Kidney (tissue), 14 donors: ENCODE measurements around the gene MTHFSD. TPM values are rescaled to one million over a fixed set of nuclear protein-coding genes. Genes with fewer than 3 reads are reported as not detected.
A peak's percentile ranks its signal among the peaks of the same experiment; 100 is the strongest.

Source experiments
- DNase-seq, 5 donors: peaks; one replicate each; pipeline ENCODE4 v3.0.0-alpha.2; 2013 to 2020
- FAIRE-seq: peaks from 2 replicates; lab custom pipeline; 2012; peaks lifted over from hg19 to GRCh38; lab: Jason Lieb, UNC
- H3K27ac ChIP-seq, 2 donors: one replicate each; pipeline ENCODE4 v1.7.0; 2013; ENCODE audit warnings: low read depth in 2 of 2, low read length in 2 of 2, inconsistent platforms in 1 of 2
- H3K27me3 ChIP-seq: one replicate; pipeline ENCODE4 v1.7.1; 2013; ENCODE audit warnings: low read length, inconsistent platforms; ENCODE audit not compliant: control insufficient read depth, insufficient read depth
- H3K36me3 ChIP-seq, 3 donors: one replicate each; pipeline versions ENCODE4 v1.7.0 to v1.7.1; 2013; ENCODE audit warnings: low read length in 3 of 3, control low read depth in 1 of 3, inconsistent platforms in 1 of 3; ENCODE audit not compliant: insufficient read depth in 3 of 3, control insufficient read depth in 2 of 3
- H3K4me1 ChIP-seq, 3 donors: one replicate each; pipeline versions ENCODE4 v1.7.0 to v1.7.1; 2013; ENCODE audit warnings: low read length in 3 of 3, inconsistent platforms in 1 of 3, low read depth in 1 of 3; ENCODE audit not compliant: control insufficient read depth in 2 of 3, insufficient read depth in 2 of 3
- H3K4me3 ChIP-seq, 3 donors: one replicate each; pipeline versions ENCODE4 v1.7.0 to v1.8.1; 2013; ENCODE audit warnings: low read length in 3 of 3, control low read depth in 1 of 3, inconsistent platforms in 1 of 3
- H3K9ac ChIP-seq, 3 donors: one replicate each; pipeline versions ENCODE4 v1.7.0 to v1.7.1; 2013; ENCODE audit warnings: low read length in 3 of 3, control low read depth in 1 of 3, inconsistent platforms in 1 of 3
- H3K9me3 ChIP-seq, 3 donors: one replicate each; pipeline versions ENCODE4 v1.7.0 to v1.7.1; 2013; ENCODE audit warnings: low read length in 3 of 3, control low read depth in 1 of 3, inconsistent platforms in 1 of 3; ENCODE audit not compliant: control insufficient read depth in 2 of 3, insufficient read depth in 1 of 3
- CTCF ChIP-seq: IDR thresholded peaks from 3 replicates; pipeline ENCODE4 v1.5.1; 2012; ENCODE audit warnings: mild to moderate bottlenecking, moderate library complexity, borderline replicate concordance; ENCODE audit not compliant: insufficient read depth; ENCODE audit errors: extremely low read depth
- intact Hi-C: fragments of 100-400 bp; cut with DNase I; formaldehyde crosslinking; loops from one replicate; pipeline ENCODE4 v1.11.1; 2022
- polyA plus RNA-seq: library from polyadenylated mRNA; stranded (reverse); fragments of 350-450 nt; fragmentation: Illumina TruSeq; extraction: RNeasy Lipid Tissue Mini Kit (QIAGEN cat#74804); gene quantifications from one replicate; pipeline ENCODE4 v1.2.3, GENCODE V29; 2014; ENCODE audit warnings: low read depth, low replicate concordance; ENCODE audit not compliant: insufficient read depth
- total RNA-seq: library from RNA; stranded (reverse); fragmentation: NEBNext Ultra II Directional; extraction: Animal tissue kit (Norgen Biotek cat#: 25700); gene quantifications from one replicate; pipeline ENCODE4 v1.2.1, GENCODE V29; 2021
- donor health status: control.
- donor health status: control.
- donor health status: control.
- donor health status: control.
- donor health status: control.
- donor health status: DM: yes; HTN: yes; CAD: no.
- donor health status: Normal renal cell carcinoma (clear cell type).

Gene MTHFSD
- total and polyA plus RNA-seq, 2 donors from 2014 or later = 11.3 to 26.2 TPM

GRCh38 chr16:86524029-86524428 is 31.0 kb downstream of the MTHFSD start:
- Histone ChIP-seq H3K4me1 (peaks cover 0 to 3% (median 0%) of the 10 kb centered on the region in 3 donors), H3K4me3 (no peak overlapping the region), H3K36me3 (no peaks in the 10 kb centered on the region), H3K27me3 (peaks cover 7% of the 10 kb centered on the region), H3K9ac (no peak overlapping the region), H3K27ac (no peak overlapping the region), H3K9me3 (no peaks in the 10 kb centered on the region)
- TF ChIP-seq CTCF = no peak
- intact Hi-C loops = no loop called here
- DNase-seq = peak in 1 of 5 donors; percentile 19
- FAIRE-seq = no peak

GRCh38 chr16:86523166-86523740 is 31.8 kb downstream of the MTHFSD start:
- no peaks in the 10 kb centered on the region for H3K36me3 ChIP-seq
- no peak for TF ChIP-seq CTCF
- no peak overlapping the region for H3K27ac ChIP-seq
- intact Hi-C loops = no loop called here
- no peaks in the 10 kb centered on the region for H3K9me3 ChIP-seq
- DNase-seq = peak in 1 of 5 donors; percentile 43
- peaks cover 9% of the 10 kb centered on the region for H3K27me3 ChIP-seq
- peaks cover 0 to 3% (median 0%) of the 10 kb centered on the region in 3 donors for H3K4me1 ChIP-seq
- no peak for FAIRE-seq
- H3K9ac ChIP-seq = no peak overlapping the region
- no peak overlapping the region for H3K4me3 ChIP-seq

- FAIRE-seq = no peak
- no peak for TF ChIP-seq CTCF
- peak in 1 of 5 donors; percentile 41 for DNase-seq
- intact Hi-C loops = no loop called here
- no peak overlapping the region for H3K9ac ChIP-seq
- H3K27ac ChIP-seq = no peak overlapping the region
- no peak overlapping the region for H3K4me3 ChIP-seq
- no peaks in the 10 kb centered on the region for H3K9me3 ChIP-seq
- peaks cover 0 to 3% (median 0%) of the 10 kb centered on the region in 3 donors for H3K4me1 ChIP-seq
- H3K27me3 ChIP-seq = peaks cover 14% of the 10 kb centered on the region
- H3K36me3 ChIP-seq = no peaks in the 10 kb centered on the region
Observed at GRCh38 chr16:86522634-86523033, 32.4 kb downstream of the MTHFSD start.
